AG04449 (cell line): ENCODE data around the gene CAPN13.

Experiments
- CTCF ChIA-PET: fragments of 350-600 bp; formaldehyde crosslinking; extraction: SDS; loops from one replicate; lab custom pipeline; 2021; ENCODE audit warnings: antibody characterized with exemption; lab: Yijun Ruan, JAX
- POLR2A ChIA-PET: fragments of 400-600, 350-600 bp; formaldehyde crosslinking; extraction: SDS; loops from one replicate; lab custom pipeline; 2020; ENCODE audit warnings: antibody characterized with exemption, inconsistent platforms; lab: Yijun Ruan, JAX
- DNase-seq: peaks from one replicate; pipeline ENCODE4 v3.0.0-alpha.2; 2010; ENCODE audit warnings: low read depth, low spot score
- H3K4me3 ChIP-seq: 2 replicates; pipeline ENCODE4 v1.5.1; 2011; ENCODE audit warnings: low read depth, mild to moderate bottlenecking, control low read depth, low read length
- TF ChIP-seq, protein P1 (sequence below): IDR thresholded peaks from one replicate; pipeline ENCODE4 v1.5.1; 2011; ENCODE audit warnings: mild to moderate bottlenecking, moderate library complexity, low read length, control low read depth, inconsistent platforms; ENCODE audit not compliant: insufficient read depth; ENCODE audit errors: missing control alignments

Gene CAPN13

DNA sequence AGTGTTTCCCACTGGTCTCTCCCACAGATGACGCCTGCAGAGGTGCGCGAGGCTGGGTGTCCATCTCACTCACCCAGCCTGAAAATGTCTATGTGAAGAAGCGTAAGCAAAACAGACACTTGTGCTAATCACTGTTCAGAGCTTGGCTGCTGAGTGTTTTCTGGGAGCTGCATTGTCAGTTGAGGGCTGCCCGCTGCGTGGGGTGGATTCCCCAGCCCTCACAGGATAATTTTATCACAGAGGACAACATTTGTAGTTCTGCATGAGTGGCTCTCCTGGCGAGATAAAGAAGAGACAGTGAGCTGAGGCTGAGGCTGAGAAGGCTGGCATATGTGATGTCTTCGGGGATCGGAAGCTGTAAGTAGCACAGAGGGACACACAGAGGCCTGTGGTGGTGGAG is 16.2 kb upstream of the CAPN13 start:
- H3K4me3 ChIP-seq: no peak overlapping the region
- ChIA-PET POLR2A (no interaction called here), CTCF (no interaction called here)
- no peak for DNase-seq
- TF ChIP-seq, protein P1, sequence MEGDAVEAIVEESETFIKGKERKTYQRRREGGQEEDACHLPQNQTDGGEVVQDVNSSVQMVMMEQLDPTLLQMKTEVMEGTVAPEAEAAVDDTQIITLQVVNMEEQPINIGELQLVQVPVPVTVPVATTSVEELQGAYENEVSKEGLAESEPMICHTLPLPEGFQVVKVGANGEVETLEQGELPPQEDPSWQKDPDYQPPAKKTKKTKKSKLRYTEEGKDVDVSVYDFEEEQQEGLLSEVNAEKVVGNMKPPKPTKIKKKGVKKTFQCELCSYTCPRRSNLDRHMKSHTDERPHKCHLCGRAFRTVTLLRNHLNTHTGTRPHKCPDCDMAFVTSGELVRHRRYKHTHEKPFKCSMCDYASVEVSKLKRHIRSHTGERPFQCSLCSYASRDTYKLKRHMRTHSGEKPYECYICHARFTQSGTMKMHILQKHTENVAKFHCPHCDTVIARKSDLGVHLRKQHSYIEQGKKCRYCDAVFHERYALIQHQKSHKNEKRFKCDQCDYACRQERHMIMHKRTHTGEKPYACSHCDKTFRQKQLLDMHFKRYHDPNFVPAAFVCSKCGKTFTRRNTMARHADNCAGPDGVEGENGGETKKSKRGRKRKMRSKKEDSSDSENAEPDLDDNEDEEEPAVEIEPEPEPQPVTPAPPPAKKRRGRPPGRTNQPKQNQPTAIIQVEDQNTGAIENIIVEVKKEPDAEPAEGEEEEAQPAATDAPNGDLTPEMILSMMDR: no peak

DNA sequence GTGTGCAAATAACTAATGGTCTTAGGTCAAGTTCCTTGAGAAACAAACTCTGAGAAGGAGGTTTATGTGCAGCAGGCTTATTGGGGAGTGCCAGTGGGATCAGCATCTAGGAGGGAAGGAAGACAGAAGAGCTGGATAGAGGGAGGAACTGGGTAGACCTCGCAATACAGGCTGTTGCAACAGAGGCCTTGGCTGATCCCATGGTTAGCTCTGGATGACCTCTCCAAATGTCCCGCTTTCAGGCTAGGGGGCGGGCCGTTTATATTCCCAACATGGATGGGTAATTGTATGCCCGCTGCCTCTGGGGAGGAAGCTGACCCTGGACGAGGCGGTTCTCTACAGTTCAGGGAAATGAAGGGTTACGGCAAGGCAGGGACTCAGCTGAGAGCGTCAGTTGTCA is 14.7 kb upstream of the CAPN13 start:
- TF ChIP-seq, protein P1: no peak
- POLR2A ChIA-PET: no interaction called here
- no peak for DNase-seq
- no peak overlapping the region for H3K4me3 ChIP-seq
- CTCF ChIA-PET: no interaction called here

DNA sequence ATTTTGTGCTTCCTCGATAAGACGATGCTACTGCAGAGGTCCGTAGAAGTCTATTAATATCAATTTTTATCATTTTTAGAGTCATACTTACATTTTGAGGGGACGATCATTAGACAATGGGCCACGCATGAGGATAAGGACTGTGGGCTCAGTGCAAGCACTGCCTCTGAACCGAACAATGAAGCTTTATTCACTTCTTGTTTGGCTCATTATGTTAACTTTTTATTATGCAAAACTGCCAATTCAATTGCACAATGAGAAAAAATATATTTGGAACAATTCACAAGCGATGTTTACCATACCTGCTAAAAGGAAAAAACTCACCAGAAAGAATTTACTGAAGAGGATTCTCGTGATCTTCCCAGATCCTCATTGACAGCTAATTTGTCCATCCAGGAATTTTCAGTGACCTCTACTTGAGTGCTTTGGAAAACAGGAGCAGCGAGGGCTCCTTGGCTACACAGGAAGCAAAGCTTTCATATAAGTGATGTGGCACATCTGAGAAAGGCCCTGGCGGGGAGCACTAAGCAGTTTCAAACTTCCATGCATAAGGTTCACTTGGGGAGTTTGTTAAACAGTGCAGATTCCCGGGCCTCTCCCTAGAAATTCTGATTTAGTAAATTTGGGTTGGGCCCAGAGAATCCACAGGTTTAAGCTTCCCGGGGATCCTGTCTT is 13.3 kb upstream of the CAPN13 start:
- CTCF ChIA-PET: no interaction called here

DNA sequence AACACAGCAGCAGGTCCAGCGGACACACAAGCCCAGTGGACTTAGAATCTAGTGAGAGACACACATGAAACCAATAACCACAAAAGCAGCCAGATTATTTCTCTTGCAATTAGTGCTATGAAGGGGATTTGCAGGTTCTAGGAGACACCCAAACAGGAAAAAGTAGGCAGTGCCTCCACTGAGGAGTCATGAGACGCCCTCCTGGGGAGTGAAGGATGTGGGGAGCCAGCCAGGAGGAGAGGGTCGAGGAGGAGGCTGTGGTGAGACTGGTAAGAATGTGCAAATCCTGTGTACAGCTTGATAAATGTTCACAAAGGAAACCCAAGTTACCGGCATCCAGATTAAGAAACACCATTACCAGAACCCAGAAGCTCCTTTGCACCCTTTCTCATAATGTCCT is 2.7 kb upstream of the CAPN13 start:
- H3K4me3 ChIP-seq: no peak overlapping the region
- ChIA-PET CTCF (no interaction called here), POLR2A (no interaction called here)
- no peak for DNase-seq
- TF ChIP-seq, protein P1: no peak

More for the DNA sequence above, 13.3 kb upstream of the CAPN13 start:
- DNase-seq: no peak
- no peak overlapping the region for H3K4me3 ChIP-seq
- TF ChIP-seq, protein P1: no peak
- POLR2A ChIA-PET: no interaction called here

DNA sequence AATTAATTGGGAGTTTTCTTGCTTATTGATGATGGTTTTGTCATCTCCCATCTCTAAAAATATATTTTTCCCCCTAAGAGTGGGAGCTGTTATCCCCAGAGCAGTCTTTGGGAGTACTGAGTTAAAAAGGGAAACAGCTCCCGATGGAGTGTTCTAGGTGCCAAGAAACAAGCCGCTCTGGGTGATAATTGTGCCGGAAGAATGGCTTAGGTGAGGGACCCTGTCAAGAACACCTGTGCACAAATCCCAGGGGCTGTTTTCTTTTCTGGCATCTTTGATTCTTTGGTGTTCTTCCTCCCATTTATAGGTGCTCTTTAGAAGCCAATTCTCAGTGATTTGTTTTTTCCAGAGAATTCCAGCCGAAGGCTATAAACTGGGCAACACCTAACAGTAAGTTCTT is 1.4 kb upstream of the CAPN13 start:
- no peak for DNase-seq
- H3K4me3 ChIP-seq: no peak overlapping the region
- TF ChIP-seq, protein P1: no peak
- POLR2A ChIA-PET: no interaction called here
- CTCF ChIA-PET: no interaction called here

DNA sequence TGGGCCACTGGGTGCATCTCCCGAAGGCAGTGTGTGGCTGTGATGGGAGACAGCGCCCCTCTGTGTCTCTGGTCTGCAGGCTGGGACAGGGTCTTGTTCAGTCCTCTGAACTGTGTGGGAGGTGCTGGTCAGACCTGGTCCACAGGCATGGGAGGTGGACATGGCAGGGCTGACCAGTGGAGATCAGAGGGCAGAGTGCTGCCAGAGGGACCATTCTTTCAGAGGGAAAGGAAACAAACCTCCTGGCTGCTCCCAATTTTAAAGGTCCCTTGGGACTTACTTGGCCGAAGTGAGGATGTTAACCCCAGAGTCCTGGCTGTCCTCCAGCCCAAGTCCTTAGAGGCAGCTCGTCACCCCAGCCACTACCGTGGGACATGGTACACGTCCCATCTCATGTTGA is 4.0 kb downstream of the CAPN13 start:
- TF ChIP-seq, protein P1: no peak
- H3K4me3 ChIP-seq: no peak overlapping the region
- POLR2A ChIA-PET: no interaction called here
- DNase-seq: no peak
- CTCF ChIA-PET: no interaction called here
